C4-2B (cell line): ENCODE data around the gene SNX27.
A peak's percentile ranks its signal among the peaks of the same experiment; 100 is the strongest.

Source experiments
- H3K27ac ChIP-seq: fragments of 450-650 bp; 2 replicates; pipeline ENCODE4 v1.5.1; 2017
- ZFX ChIP-seq: fragments of 450-650 bp; IDR thresholded peaks from 2 replicates; pipeline ENCODE4 v1.6.1; 2017
- TF ChIP-seq, protein P1 (sequence below): fragments of 450-650 bp; conservative IDR thresholded peaks from 2 replicates; pipeline ENCODE4 v1.5.1; 2017; ENCODE audit warnings: mild to moderate bottlenecking

The SNX27 gene

DNA sequence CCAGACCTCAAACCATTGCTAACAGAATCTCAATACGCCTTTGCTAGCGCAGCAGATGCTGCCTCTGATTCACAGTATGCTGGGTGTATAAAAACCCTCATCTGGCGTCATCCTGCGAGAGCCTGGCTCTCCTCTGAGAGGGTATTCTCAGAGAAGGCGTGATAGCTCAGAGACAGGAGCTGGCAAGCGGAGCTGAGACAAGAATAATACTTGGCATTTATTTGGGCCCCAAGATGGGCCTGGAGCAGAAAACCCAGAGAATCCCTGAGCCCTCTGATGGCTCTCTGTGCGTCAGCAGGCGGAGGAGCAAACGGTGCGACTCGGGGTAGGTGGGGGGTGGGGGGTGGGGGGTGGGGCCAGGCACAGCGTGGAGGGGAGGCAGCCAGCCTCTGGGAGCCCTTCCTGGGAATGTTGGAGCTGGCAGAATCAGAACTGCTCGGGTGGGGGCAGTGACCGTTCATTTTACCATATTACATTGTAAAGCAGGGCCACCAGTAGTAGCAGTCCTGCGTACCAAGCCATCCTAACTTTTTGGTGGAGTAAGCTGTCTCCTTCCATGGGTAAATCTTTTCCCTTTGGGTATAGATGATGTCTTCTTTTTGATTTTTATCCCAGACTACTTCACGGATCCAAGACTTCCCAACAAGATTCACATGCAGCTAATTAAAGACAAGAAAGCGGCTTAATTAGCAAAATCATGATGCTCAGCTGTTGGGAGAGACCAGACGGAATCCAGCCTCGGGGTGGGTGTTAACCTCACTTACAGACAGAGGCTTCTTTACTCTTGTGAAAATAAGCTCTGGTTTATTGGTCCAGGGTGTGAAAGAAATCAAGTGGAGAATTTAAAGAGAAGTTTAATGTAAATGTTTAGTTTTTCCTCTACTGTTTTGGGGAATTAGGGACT, 116.6 kb downstream of the SNX27 start:
- H3K27ac ChIP-seq: no peak overlapping the region
- TF ChIP-seq, protein P1, sequence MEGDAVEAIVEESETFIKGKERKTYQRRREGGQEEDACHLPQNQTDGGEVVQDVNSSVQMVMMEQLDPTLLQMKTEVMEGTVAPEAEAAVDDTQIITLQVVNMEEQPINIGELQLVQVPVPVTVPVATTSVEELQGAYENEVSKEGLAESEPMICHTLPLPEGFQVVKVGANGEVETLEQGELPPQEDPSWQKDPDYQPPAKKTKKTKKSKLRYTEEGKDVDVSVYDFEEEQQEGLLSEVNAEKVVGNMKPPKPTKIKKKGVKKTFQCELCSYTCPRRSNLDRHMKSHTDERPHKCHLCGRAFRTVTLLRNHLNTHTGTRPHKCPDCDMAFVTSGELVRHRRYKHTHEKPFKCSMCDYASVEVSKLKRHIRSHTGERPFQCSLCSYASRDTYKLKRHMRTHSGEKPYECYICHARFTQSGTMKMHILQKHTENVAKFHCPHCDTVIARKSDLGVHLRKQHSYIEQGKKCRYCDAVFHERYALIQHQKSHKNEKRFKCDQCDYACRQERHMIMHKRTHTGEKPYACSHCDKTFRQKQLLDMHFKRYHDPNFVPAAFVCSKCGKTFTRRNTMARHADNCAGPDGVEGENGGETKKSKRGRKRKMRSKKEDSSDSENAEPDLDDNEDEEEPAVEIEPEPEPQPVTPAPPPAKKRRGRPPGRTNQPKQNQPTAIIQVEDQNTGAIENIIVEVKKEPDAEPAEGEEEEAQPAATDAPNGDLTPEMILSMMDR: no peak
- no peak for TF ChIP-seq ZFX

DNA sequence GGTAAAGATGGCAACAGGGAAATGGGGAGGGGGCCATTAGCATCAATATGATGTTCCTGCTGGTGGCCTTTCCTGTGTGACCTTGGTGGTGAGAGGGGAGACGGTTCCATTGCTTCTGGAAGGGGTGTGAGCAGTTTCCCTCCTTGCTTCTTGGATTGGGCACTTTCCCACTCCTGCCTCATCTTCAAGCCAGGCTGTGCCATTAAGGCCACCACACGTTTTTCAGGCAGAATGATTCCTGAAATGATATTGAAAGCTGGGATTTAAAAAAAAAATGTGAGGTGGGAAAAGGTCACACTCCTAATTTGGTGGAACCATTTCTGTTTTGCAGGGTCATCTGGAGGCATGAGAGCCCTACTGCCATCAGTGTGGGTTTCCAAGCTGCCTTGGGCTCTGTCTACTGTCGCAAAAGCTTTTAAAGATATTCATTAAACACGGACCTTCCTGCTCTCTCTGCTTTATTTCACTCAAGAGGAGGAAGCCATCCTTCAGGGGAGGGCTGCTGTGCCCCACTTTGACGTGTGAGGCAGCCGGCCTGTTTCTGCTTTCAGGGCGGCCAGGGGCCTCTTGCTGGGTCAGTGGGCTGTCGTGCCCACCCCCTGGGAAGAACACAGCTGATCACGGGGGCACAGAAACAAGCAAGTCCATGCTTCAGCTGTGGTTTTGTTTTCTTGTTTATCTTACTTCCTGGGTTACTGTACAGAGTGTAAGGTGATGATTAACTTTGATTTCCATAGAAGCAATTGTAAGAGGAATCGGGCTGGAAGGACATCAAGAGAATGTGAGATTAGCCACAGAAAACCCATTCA, 117.5 kb downstream of the SNX27 start:
- TF ChIP-seq, protein P1: no peak
- no peak for TF ChIP-seq ZFX
- no peak overlapping the region for H3K27ac ChIP-seq

DNA sequence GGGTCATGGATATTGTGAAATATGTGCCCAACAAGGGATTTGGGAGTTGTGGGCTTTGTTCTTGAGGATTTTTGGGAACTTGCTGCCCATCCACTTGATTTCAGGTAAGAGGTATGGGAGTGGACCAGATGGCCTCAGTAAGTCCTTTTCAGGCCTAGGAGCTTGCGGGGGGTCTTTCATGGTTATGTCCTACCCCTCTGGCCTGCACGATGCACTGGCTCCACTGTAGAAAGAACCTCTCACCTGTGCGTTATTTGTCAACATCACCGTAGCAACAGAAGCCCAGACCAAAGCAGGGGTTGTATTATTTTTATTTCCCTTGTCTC, 118.1 kb downstream of the SNX27 start:
- TF ChIP-seq, protein P1: no peak
- TF ChIP-seq ZFX: no peak
- H3K27ac ChIP-seq: no peak overlapping the region

DNA sequence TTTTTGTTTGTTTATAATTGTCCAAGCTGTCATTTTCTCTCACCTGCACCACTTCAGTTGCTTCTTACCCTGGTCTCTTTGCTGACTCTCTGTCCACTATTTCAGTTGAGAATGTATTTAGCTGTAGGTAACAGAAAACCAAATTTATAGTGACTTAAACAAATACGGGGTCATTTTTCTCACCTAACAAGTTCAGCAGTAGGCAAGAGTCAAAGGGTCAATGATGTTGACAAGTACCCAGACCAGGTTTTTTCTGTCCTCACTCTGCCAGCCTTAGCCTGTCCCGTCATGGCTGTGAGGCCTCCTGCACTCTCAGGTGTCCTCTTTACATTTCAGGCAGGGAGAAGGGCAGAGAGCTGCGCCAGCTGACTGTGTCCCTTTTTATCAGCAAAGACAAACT, 121.3 kb downstream of the SNX27 start:
- peak overlapping the region; percentile 81 for H3K27ac ChIP-seq
- TF ChIP-seq, protein P1: no peak
- no peak for TF ChIP-seq ZFX

DNA sequence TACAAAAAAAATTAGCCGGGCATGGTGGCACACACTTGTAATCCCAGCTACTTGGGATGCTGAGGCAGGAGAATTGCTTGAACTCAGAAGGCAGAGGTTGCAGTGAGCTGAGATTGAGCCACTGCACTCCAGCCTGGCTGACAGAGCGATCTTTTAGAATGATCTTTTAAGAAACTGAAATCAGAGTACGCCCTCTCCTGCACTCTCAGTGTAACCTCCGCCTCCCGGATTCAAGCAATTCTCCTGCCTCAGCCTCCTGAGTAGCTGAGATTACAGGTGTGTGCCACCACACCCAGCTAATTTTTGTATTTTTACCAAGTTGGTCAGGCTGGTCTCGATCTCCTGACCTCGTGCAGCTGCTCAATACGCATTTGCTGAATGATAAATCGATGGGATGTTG, 122.1 kb downstream of the SNX27 start:
- peak overlapping the region; percentile 81 for H3K27ac ChIP-seq

DNA sequence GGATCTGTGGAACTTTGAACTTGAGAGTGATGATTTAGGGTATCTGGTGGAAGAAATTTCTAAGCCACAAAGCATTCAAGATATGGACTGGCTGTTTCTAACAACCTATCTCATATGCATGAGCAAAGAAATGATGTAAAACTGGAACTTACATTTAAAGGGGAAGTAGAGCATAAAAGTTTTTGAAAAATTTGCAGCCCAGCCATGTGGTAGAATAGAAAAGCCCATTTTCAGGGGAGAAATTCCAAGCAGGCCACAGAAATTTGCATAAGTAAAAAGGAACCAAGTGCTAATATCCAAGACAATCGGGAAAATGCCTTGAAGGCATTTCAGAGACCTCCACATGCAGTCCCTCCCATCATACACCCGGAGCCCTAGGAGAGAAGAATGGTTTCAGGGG, 125.2 kb downstream of the SNX27 start:
- H3K27ac ChIP-seq: no peak overlapping the region
- TF ChIP-seq, protein P1: no peak
- TF ChIP-seq ZFX: no peak

DNA sequence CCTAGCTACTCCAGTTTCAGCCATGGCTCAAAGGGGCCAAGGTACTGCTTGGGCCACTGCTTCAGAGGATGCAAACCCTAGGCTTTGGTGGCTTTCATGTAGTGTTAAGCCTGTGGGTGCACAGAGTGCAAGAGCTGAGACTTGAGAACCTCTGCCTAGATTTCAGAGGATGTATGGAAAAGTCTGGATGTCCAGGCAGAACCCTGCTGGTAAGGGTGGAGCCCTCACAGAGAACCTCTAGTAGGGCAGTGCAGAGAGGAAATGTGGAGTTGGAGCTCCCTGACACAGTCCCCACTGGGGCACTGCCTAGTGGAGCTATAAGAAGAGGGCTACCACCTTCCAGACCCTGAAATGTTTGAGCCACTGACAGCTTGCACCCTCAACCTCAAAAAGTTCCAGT, 125.6 kb downstream of the SNX27 start:
- H3K27ac ChIP-seq: no peak overlapping the region
- no peak for TF ChIP-seq ZFX
- TF ChIP-seq, protein P1: no peak
